Mucosa of rectum (tissue), 2 donors: Measurements from ENCODE around the gene SNTA1.
"Not testable (repeated sequence)": the region's sequence is repeated elsewhere in the genome, so short reads cannot be mapped to it uniquely, and the experiment has no call there.

Experiments
- H3K27ac ChIP-seq, 2 donors: one replicate each; pipeline ENCODE4 v1.7.0; 2013; ENCODE audit warnings: inconsistent platforms in 2 of 2, low read depth in 2 of 2, low read length in 2 of 2
- H3K27me3 ChIP-seq, 2 donors: one replicate each; pipeline ENCODE4 v1.7.0; 2013; ENCODE audit warnings: low read length in 2 of 2; ENCODE audit not compliant: control insufficient read depth in 2 of 2, insufficient read depth in 2 of 2
- H3K36me3 ChIP-seq, 2 donors: one replicate each; pipeline ENCODE4 v1.7.0; 2013; ENCODE audit warnings: low read length in 2 of 2; ENCODE audit not compliant: control insufficient read depth in 2 of 2, insufficient read depth in 2 of 2
- H3K4me1 ChIP-seq, 2 donors: one replicate each; pipeline ENCODE4 v1.7.0; 2013; ENCODE audit warnings: low read length in 2 of 2, mild to moderate bottlenecking in 1 of 2; ENCODE audit not compliant: control insufficient read depth in 2 of 2, insufficient read depth in 2 of 2
- H3K4me3 ChIP-seq, 2 donors: one replicate each; pipeline ENCODE4 v1.7.0; 2013; ENCODE audit warnings: low read length in 2 of 2
- H3K9ac ChIP-seq, 2 donors: one replicate each; pipeline ENCODE4 v1.7.0; 2013; ENCODE audit warnings: low read length in 2 of 2, low read depth in 1 of 2, mild to moderate bottlenecking in 1 of 2
- H3K9me3 ChIP-seq, 2 donors: one replicate each; pipeline ENCODE4 v1.7.0; 2013; ENCODE audit warnings: low read length in 2 of 2; ENCODE audit not compliant: control insufficient read depth in 2 of 2
- donor health status: healthy.
- donor health status: Normal muscosa, but diverticular disease.

SNTA1 gene

DNA sequence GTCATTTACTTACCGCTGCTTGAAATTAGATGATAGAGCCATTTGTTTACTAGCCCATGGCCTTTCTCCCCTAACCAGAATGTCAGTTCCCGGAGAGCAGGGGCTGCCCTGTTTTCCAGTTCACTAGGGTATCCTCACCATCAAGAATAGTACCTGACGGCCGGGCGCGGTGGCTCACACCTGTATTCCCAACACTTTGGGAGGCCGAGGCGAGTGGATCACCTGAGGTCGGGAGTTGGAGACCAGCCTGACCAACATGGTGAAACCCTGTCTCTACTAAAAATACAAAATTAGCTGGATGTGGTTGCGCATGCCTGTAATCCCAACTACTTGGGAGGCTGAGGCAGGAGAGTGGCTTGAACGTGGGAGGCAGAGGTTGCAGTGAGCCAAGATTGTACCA, 19.7 kb downstream of the SNTA1 start:
- not testable (repeated sequence) for H3K9me3 ChIP-seq, H3K4me1 ChIP-seq, H3K36me3 ChIP-seq, H3K27me3 ChIP-seq, H3K9ac ChIP-seq, H3K4me3 ChIP-seq
- peak overlapping the region in 1 of 2 donors; percentile 58 for H3K27ac ChIP-seq

DNA sequence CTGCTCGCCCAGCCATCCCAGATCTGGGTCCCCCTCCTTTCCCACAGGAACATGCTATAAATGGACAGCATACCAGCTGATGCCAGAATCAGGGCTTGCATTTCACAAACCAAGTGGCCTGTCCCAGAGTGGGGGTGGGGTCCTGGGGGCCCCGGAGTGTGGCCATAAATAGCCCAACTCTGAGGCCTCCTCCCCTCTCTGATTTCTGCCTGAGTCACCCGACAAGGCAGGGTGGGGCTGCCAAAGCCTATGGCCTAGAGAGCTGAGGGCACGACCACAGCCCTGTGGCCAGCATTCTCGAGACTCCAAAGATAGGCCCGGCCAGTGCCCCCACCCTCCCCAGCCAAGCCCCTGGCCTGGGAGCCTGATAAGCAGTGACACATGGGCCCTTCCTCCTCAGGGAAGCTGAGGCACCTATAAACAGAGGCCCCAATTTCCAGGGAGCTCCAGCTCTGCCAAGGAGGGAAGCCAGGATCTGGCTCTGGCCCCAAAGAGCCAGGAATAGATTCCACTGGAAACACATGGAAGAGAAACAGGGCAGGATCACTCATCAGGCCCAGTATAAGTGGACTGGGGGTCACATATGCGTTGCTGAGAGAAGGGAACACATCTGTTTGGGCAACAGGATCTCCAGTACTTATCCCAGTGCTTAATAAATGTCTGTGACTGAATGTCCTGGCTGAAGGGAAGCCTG, 20.3 kb downstream of the SNTA1 start:
- Histone ChIP-seq H3K9me3 (no peaks in the 10 kb centered on the region), H3K4me3 (no peak overlapping the region), H3K27me3 (no peaks in the 10 kb centered on the region), H3K27ac (peak overlapping the region; percentile 30 to 58), H3K9ac (no peak overlapping the region), H3K4me1 (no peaks in the 10 kb centered on the region), H3K36me3 (no peaks in the 10 kb centered on the region)

DNA sequence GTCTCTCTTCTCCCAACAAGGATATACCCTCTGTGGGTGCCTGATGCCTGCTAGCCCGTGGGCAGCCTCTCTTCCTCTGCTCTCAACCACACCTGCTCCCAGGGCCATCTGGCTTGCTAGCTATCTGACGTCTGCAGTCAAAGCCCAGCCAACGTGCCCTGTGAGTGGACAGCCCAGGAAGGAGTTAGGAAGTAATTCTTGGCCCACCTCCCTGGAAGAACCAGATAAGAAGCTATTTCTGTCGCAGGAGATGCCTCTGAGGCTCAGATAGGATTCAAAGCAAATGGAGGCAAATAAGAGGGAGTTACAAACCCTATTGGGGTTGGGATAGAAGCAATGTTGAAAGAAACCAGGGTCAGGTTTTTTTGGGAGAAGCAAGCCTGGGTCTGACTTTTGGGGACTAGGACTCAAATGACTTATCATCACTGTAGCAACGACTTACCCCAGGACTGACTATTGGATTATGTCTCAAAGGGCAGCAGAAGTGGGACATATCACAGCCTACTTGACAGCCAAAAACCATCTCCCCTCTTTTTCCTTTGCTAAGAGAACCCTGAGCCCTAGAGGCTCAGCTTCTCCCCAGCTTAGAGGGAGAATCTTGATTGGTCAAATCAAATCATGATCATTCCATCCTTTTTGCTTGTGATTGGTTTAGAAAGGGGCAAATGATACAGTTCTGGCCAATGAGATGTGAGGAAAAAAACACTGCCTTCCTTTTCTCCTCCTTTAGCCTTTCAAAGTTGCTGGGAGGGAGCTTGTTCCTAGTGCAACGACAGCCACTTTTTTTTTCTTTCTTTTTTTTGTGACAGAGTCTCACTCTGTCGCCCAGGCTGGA, 24.2 kb downstream of the SNTA1 start:
- Histone ChIP-seq H3K9ac (no peak overlapping the region), H3K27ac (no peak overlapping the region), H3K36me3 (no peaks in the 10 kb centered on the region)

DNA sequence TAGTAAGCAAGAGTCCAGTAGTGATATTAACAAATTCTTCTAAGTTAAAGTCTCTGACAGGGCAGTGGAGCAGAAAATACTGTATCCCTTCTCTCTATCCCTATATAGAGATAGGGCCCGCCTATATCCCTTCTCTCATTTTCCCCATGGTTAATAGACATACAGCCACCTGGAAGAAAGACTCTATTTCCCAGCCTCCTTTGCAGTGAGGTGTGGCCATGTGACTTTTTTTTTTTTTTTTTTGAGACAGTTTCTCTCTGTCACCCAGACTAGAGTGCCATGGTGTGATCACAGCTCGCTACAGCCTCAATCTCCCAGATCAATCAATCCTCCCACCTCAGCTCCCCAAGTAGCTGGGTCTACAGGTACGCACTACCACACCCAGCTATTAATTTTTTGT, 25.5 kb downstream of the SNTA1 start:
- Histone ChIP-seq H3K4me1 (no peaks in the 10 kb centered on the region), H3K9ac (no peak overlapping the region), H3K27me3 (no peaks in the 10 kb centered on the region)

More for the DNA sequence above, 24.2 kb downstream of the SNTA1 start:
- Histone ChIP-seq H3K9me3 (no peaks in the 10 kb centered on the region), H3K4me1 (no peaks in the 10 kb centered on the region), H3K4me3 (no peak overlapping the region), H3K27me3 (no peaks in the 10 kb centered on the region)

DNA sequence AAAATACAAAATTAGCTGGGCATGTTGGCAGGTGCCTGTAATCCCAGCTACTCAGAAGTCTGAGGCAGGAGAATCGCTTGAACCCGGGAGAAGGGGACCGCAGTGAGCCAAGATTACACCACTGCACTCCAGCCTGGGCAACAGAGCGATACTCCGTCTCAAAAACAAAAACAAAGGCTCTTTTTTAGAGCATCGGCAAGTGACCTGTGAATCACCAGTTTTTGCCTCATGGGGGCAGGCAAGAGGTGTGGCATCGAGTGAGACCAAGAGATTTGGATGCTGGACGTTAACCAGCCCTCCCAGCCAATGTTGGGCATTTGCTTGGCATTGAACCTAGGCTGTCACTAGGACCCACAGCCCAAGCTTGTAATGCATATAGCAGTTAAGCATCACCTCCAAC, 27.6 kb downstream of the SNTA1 start:
- no peaks in the 10 kb centered on the region for H3K9me3 ChIP-seq
- no peaks in the 10 kb centered on the region for H3K27me3 ChIP-seq
- H3K4me3 ChIP-seq: no peak overlapping the region
- H3K36me3 ChIP-seq: peaks cover under 1 to 3% of the 10 kb centered on the region in 2 donors
- no peaks in the 10 kb centered on the region for H3K4me1 ChIP-seq
- no peak overlapping the region for H3K27ac ChIP-seq
- no peak overlapping the region for H3K9ac ChIP-seq

More for the DNA sequence above, 25.5 kb downstream of the SNTA1 start:
- Histone ChIP-seq H3K9me3 (no peaks in the 10 kb centered on the region), H3K36me3 (no peaks in the 10 kb centered on the region), H3K4me3 (no peak overlapping the region), H3K27ac (no peak overlapping the region)

DNA sequence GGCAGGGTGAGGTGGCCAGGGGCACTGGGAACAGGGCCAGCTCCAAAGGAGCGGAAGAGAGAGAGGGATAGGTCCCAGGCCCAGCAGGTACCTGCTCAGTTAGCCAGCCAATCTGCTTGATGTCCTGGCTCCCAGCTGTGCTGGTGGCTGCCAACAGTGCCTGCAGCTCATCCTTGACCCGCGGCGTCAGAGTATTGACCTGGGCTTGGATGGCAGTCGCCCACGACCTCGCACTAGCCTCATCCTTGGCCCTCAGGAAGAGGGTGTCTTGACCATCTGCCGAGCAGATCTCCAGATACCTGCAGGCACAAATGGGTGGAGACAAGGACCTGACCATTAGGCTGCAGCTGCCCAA, 31.1 kb downstream of the SNTA1 start:
- no peak overlapping the region for H3K4me3 ChIP-seq
- no peaks in the 10 kb centered on the region for H3K4me1 ChIP-seq
- no peak overlapping the region for H3K27ac ChIP-seq
- no peaks in the 10 kb centered on the region for H3K9me3 ChIP-seq
- H3K9ac ChIP-seq: no peak overlapping the region
- no peaks in the 10 kb centered on the region for H3K27me3 ChIP-seq
- H3K36me3 ChIP-seq: peaks cover 4 to 9% of the 10 kb centered on the region in 2 donors

DNA sequence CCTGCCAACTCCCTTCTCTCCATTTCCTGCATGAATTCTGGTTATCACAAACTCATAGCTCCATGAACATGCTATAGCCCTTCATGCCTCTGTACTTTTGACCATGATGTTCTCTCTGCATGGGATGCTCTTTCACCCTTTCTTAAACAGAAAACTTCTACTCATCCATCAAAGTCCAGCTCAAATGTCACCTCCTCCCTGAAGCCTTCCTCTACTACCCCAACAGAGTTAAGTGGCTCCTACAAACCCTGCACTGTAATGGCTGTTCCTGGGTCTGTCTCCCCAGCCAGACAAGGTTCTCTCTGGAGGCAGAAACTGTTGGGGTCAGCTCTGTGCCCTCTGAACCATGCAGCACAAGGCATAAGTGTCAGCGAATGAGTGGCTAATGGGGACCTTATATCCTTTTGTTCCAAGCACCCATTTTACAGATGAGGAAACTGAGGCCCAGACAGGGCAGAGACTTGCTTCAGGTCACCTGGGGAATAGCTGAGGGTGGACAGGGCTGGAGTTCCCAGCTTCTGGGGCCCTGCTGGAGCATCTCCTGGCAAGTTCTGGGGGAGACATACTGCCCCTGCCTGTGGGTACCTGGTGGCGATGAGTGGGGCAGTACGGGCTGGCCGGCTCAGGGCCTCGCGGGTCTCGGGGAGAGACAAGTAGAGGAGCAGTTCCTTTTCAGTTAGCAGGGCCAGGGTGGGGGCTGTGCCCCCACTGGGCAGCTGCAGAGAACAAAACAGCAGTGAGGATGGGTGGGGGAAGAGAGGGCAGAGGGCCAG, 31.7 kb downstream of the SNTA1 start:
- Histone ChIP-seq H3K9ac (no peak overlapping the region), H3K36me3 (peaks cover 8 to 12% of the 10 kb centered on the region in 2 donors), H3K4me1 (no peaks in the 10 kb centered on the region), H3K4me3 (no peak overlapping the region), H3K9me3 (no peaks in the 10 kb centered on the region), H3K27ac (no peak overlapping the region), H3K27me3 (no peaks in the 10 kb centered on the region)

DNA sequence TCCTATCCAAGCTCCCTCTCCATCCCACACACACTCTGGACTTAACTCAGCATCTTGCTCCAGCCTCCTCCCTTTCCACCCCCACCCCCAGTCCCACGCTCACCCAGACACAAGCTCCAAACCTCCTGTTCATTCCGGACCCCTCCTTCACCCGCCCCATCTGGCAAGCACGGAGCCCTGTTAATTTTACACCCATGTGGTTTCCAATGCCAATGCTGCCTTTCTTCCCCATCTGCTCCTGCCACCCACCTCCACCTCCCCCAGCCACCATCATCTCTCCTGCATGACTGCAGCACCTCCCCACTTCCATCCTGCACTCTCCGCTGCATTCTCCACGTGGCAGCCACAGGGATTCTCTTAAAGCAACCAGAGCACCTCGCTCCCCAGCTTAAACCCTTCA, 32.3 kb downstream of the SNTA1 start:
- H3K4me3 ChIP-seq: no peak overlapping the region
- H3K36me3 ChIP-seq: peaks cover 8 to 12% of the 10 kb centered on the region in 2 donors
- H3K4me1 ChIP-seq: no peaks in the 10 kb centered on the region
- H3K27ac ChIP-seq: no peak overlapping the region
- no peak overlapping the region for H3K9ac ChIP-seq
- no peaks in the 10 kb centered on the region for H3K9me3 ChIP-seq
- no peaks in the 10 kb centered on the region for H3K27me3 ChIP-seq

DNA sequence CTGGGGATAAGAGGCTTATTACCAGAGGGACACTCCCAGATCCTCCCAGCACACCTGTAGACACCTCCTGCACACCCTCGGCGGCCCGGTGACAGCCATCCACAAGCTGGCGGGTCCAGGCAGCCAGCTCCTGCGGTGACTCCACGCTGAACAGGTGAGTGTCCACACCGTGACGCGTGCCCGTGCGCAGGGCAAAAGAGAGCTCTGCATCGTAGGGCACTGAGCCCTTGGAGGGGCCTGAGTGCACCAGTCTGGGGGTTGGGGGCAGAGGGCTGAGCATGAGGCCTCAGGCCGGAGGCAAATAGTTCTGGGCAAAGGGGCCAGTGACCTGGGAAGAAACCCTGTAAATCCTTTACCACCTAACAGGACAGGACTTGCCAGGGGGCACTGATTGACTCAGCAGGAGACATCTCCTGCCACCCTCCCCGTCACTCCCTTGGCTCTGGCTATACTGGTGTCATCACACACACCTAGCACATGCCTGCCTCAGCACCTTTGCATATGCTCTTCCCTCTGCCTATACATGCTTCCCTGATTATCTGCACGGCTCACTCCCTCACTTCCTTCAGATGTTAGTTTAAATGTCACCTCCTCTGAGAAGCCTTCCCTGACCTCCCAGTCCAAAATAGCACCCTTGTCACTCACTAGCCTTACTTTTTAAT, 33.4 kb downstream of the SNTA1 start:
- Histone ChIP-seq H3K27me3 (no peaks in the 10 kb centered on the region), H3K4me3 (no peak overlapping the region), H3K4me1 (no peaks in the 10 kb centered on the region), H3K36me3 (peaks cover 8 to 12% of the 10 kb centered on the region in 2 donors), H3K27ac (no peak overlapping the region), H3K9me3 (no peaks in the 10 kb centered on the region), H3K9ac (no peak overlapping the region)
